ENCODE measurements around the gene GJB2.
A peak's percentile ranks its signal among the peaks of the same experiment; 100 is the strongest.

The GJB2 gene

DNA sequence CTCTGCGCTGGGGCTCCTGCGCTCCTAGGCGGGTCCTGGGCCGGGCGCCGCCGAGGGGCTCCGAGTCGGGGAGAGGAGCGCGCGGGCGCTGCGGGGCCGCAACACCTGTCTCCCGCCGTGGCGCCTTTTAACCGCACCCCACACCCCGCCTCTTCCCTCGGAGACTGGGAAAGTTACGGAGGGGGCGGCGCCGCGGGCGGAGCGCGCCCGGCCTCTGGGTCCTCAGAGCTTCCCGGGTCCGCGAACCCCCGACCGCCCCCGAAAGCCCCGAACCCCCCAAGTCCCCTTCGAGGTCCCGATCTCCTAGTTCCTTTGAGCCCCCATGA is at the start of gene GJB2:
GJB2 (minus strand) TSS at position 103 of the 326 bp plus-strand sequence. CDS start 3,357 bp downstream, outside the sequence.
- peaks cover 24 to 28% of the 10 kb centered on the region in 2 donors for H3K4me1 ChIP-seq (ENCODE audit: control insufficient read depth in 1 of 2, insufficient read depth in 2 of 2, low read length in 2 of 2)
- peaks cover 0 to 14% of the 10 kb centered on the region in 2 donors for H3K36me3 ChIP-seq (ENCODE audit: control insufficient read depth in 1 of 2, insufficient read depth in 2 of 2, low read length in 2 of 2)
- no peaks in the 10 kb centered on the region for H3K9me3 ChIP-seq (ENCODE audit: control insufficient read depth in 1 of 2, low read length in 2 of 2)
- peaks cover 34 to 37% of the 10 kb centered on the region in 2 donors for H3K27me3 ChIP-seq (ENCODE audit: control insufficient read depth in 1 of 2, insufficient read depth in 2 of 2, low read length in 2 of 2)
- H3K4me3 ChIP-seq (ENCODE audit: low read depth in 1 of 2, low read length in 2 of 2), result peak within 1 kb of the TSS; percentile 69 to 80
- H3K9ac ChIP-seq (ENCODE audit: low read depth in 1 of 2, low read length in 2 of 2), result peak within 1 kb of the TSS; percentile 37 to 61
- peak within 1 kb of the TSS; percentile 8 for H3K27ac ChIP-seq (ENCODE audit: low read depth, low read length)

DNA sequence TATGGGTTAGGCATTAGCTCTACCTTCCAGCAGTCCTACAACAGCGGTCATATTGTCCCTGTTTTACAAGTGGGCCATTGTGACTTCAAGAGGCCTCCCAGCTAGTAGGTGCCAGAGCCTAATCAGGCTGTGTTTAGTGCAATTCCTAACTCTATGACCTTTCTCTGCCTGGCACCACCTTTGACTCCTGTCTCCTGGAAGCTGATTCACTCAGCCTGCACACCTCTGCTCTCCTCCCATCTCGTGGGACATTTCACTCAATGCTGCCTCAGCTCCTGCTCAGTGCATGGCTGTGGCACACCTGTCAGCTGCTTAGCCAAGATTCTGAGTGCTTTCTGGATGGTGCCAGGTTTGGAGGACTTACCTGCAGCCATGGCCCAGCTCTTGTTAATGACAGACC is 48.9 kb upstream of the GJB2 start:
- H3K27me3 ChIP-seq (ENCODE audit: control insufficient read depth in 1 of 2, insufficient read depth in 2 of 2, low read length in 2 of 2), result peaks cover 0 to 6% of the 10 kb centered on the region in 2 donors
- H3K27ac ChIP-seq (ENCODE audit: low read depth, low read length), result no peak overlapping the region
- H3K36me3 ChIP-seq (ENCODE audit: control insufficient read depth in 1 of 2, insufficient read depth in 2 of 2, low read length in 2 of 2), result no peaks in the 10 kb centered on the region
- H3K4me3 ChIP-seq (ENCODE audit: low read depth in 1 of 2, low read length in 2 of 2), result no peak overlapping the region
- no peak overlapping the region for H3K9ac ChIP-seq (ENCODE audit: low read depth in 1 of 2, low read length in 2 of 2)
- no peaks in the 10 kb centered on the region for H3K9me3 ChIP-seq (ENCODE audit: control insufficient read depth in 1 of 2, low read length in 2 of 2)
- peaks cover 18 to 28% of the 10 kb centered on the region in 2 donors for H3K4me1 ChIP-seq (ENCODE audit: control insufficient read depth in 1 of 2, insufficient read depth in 2 of 2, low read length in 2 of 2)

DNA sequence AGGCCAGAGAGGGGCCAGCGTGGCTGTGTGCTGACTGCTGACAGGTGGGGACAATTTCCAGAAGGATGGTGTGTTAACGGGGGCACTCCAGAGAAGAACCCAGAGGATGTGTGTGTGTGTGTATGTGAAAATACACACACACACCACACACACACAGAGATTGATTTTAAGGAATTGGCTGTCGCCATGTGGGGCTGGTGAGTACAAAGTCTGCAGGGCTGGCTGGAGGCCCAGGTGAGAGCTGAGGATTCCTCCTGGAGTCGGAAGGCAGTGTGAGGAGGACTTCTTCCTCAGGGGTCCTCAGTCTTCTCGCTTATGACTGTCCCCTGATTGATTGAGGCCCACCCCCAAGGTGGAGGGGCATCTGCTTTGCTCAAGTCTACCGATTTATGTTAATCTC is 47.0 kb upstream of the GJB2 start:
- H3K36me3 ChIP-seq (ENCODE audit: control insufficient read depth in 1 of 2, insufficient read depth in 2 of 2, low read length in 2 of 2), result no peaks in the 10 kb centered on the region
- peaks cover 0 to 6% of the 10 kb centered on the region in 2 donors for H3K27me3 ChIP-seq (ENCODE audit: control insufficient read depth in 1 of 2, insufficient read depth in 2 of 2, low read length in 2 of 2)
- H3K4me1 ChIP-seq (ENCODE audit: control insufficient read depth in 1 of 2, insufficient read depth in 2 of 2, low read length in 2 of 2), result peaks cover 18 to 28% of the 10 kb centered on the region in 2 donors
- no peak overlapping the region for H3K27ac ChIP-seq (ENCODE audit: low read depth, low read length)
- H3K9me3 ChIP-seq (ENCODE audit: control insufficient read depth in 1 of 2, low read length in 2 of 2), result no peaks in the 10 kb centered on the region
- no peak overlapping the region for H3K9ac ChIP-seq (ENCODE audit: low read depth in 1 of 2, low read length in 2 of 2)
- H3K4me3 ChIP-seq (ENCODE audit: low read depth in 1 of 2, low read length in 2 of 2), result no peak overlapping the region

DNA sequence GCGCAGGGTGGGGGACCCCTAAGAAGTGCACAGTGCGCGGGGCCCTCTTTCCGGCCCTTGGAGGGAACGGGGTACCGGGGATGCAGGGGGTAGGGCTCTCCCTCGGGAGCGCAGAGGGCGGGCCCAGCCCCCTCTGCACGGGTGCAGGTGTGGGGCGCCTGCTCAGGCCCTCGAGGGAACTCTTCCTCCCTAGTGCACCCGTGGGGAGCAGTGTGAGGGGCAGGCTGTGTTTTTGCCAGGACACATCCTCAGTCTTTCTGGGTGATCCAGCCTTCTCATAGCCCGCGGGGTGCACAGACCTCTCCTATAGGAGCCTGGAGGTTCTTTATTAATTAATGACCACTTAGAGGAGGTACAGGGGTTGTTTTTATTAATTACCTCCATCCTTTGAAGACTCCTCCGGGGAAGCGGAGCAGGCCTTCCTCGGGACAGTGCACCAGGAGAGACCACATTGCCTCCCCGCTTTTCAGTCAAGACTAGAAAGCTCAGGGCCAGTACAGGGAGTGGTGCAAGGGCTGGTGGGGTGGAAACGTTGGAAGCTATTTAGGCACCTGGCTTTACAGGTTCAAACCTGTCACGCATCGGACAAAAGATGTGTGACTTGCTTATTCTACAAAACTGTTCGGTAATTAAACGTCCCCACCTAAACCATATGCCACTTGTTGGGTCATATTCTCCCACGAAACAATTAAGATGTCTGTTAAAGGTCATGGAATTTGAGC is 40.0 kb upstream of the GJB2 start:
- H3K9ac ChIP-seq (ENCODE audit: low read depth in 1 of 2, low read length in 2 of 2), result no peak overlapping the region
- no peak overlapping the region for H3K4me3 ChIP-seq (ENCODE audit: low read depth in 1 of 2, low read length in 2 of 2)
- H3K36me3 ChIP-seq (ENCODE audit: control insufficient read depth in 1 of 2, insufficient read depth in 2 of 2, low read length in 2 of 2), result no peaks in the 10 kb centered on the region
- no peak overlapping the region for H3K27ac ChIP-seq (ENCODE audit: low read depth, low read length)
- peaks cover 19 to 39% of the 10 kb centered on the region in 2 donors for H3K27me3 ChIP-seq (ENCODE audit: control insufficient read depth in 1 of 2, insufficient read depth in 2 of 2, low read length in 2 of 2)
- no peaks in the 10 kb centered on the region for H3K9me3 ChIP-seq (ENCODE audit: control insufficient read depth in 1 of 2, low read length in 2 of 2)
- peaks cover 4 to 8% of the 10 kb centered on the region in 2 donors for H3K4me1 ChIP-seq (ENCODE audit: control insufficient read depth in 1 of 2, insufficient read depth in 2 of 2, low read length in 2 of 2)

DNA sequence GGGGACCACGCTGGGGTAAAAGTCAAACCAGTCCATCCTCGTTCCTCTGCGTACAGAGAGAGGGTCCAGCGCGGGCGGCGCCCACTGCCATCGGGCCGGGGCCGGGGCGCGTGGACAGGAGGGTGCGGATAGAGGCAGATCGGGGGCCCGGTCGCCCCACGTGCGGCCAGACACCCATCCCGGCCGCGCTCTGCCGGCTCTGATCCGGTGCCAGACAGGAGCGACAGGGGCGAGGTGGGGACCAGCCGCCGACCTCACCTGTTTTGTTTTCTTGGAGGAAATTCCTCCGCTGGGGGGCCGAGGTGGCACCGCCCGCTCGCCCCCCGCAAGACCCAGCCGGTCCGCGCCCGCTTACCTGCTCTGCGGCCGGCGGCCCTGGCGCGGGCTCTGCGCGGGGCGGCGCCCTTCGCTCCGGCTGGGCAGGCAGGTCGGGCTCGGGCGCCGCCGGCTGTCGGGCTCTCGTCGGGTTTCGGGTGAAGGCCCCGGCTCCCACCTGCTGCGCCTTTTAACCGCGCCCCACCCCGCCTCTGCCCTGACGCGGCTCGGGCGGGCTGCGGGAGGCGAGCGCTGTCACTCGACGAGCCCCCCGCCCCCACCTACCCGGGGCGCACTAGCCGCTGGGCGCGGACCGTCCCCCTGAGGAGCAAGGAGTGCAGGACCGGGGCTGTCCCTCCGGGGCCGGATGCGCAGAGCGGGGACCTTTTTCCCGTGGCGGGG is 39.3 kb upstream of the GJB2 start, which contains the start of gene GJB6:
GJB6 (minus strand) TSS at position 481 of the 717 bp plus-strand sequence. CDS start 8,839 bp downstream, outside the sequence.
- H3K27me3 ChIP-seq (ENCODE audit: control insufficient read depth in 1 of 2, insufficient read depth in 2 of 2, low read length in 2 of 2), result peaks cover 19 to 36% of the 10 kb centered on the region in 2 donors
- no peak within 1 kb of the TSS for H3K9ac ChIP-seq (ENCODE audit: low read depth in 1 of 2, low read length in 2 of 2)
- no peaks in the 10 kb centered on the region for H3K9me3 ChIP-seq (ENCODE audit: control insufficient read depth in 1 of 2, low read length in 2 of 2)
- H3K36me3 ChIP-seq (ENCODE audit: control insufficient read depth in 1 of 2, insufficient read depth in 2 of 2, low read length in 2 of 2), result no peaks in the 10 kb centered on the region
- H3K4me3 ChIP-seq (ENCODE audit: low read depth in 1 of 2, low read length in 2 of 2), result peak within 1 kb of the TSS; percentile 50 to 51
- H3K4me1 ChIP-seq (ENCODE audit: control insufficient read depth in 1 of 2, insufficient read depth in 2 of 2, low read length in 2 of 2), result peaks cover 4 to 8% of the 10 kb centered on the region in 2 donors
- H3K27ac ChIP-seq (ENCODE audit: low read depth, low read length), result no peak within 1 kb of the TSS

DNA sequence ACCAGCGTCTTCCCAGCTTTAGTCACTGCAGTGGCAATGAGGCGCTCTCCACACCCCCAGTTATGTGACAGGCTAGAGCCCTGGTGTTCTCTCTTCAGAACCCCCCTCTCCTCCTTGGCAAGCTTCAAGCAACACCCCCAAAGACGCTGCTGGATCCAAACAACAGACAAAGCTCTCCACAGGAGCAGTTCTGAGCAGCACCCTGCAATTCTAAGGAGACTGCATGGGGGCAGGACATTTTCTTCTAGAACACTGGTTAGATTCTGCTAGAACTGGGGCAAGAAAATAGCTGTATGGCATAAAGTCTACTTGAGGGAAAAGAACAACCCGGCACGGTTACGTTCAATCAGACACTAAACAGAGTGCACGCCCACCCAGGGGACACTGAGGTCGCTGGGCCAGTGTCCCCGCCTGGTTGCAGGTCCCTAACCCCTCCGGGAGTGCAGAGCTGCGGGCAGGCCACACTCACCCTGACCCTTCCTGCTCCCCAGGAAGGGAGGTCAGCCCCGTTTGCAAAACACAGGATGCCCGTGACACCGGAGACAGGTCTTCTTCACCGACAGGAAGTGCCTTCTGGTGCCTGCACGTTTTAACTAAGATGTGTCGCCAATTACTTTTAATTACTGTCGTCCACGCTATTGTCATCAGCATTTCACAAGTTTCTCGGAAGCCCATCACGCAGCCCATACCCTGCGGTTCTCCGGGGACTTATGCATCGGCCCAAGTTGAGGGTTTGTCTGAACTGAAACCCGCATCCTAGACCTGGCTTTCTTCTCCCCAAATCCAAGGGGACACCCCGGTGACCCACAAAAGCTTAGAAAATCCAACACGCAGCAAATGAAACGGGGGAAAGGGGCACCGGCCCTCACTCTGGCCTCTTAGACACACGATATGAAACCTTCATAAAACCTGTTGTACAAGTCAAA is 38.4 kb upstream of the GJB2 start:
- Histone ChIP-seq H3K27ac (ENCODE audit: low read depth, low read length) (no peak overlapping the region), H3K4me3 (ENCODE audit: low read depth in 1 of 2, low read length in 2 of 2) (peak overlapping the region; percentile 50 to 51), H3K27me3 (ENCODE audit: control insufficient read depth in 1 of 2, insufficient read depth in 2 of 2, low read length in 2 of 2) (peaks cover 19 to 36% of the 10 kb centered on the region in 2 donors), H3K9ac (ENCODE audit: low read depth in 1 of 2, low read length in 2 of 2) (no peak overlapping the region), H3K4me1 (ENCODE audit: control insufficient read depth in 1 of 2, insufficient read depth in 2 of 2, low read length in 2 of 2) (peaks cover 4 to 8% of the 10 kb centered on the region in 2 donors), H3K9me3 (ENCODE audit: control insufficient read depth in 1 of 2, low read length in 2 of 2) (no peaks in the 10 kb centered on the region), H3K36me3 (ENCODE audit: control insufficient read depth in 1 of 2, insufficient read depth in 2 of 2, low read length in 2 of 2) (no peaks in the 10 kb centered on the region)

DNA sequence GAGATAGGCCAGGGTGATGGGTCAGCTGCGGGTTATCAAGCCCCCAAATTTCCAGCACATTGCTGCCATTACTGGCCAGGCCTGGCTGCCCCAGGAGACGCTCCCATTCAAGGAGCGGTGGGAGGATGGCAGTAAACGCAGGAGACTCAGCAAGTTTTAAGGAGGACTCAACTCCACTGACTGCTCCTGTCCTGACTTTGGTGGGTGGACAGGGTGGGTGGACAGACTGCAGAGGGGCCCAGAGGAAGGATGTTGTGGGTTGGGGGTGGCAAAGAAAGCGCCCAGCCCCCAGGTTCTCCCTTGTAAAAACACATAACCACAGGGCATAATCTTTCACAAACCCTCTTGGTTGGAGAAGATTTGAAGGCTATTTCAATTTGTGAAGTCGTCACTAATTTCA is 35.0 kb upstream of the GJB2 start:
- Histone ChIP-seq H3K4me3 (ENCODE audit: low read depth in 1 of 2, low read length in 2 of 2) (no peak overlapping the region), H3K9ac (ENCODE audit: low read depth in 1 of 2, low read length in 2 of 2) (no peak overlapping the region), H3K36me3 (ENCODE audit: control insufficient read depth in 1 of 2, insufficient read depth in 2 of 2, low read length in 2 of 2) (no peaks in the 10 kb centered on the region), H3K27ac (ENCODE audit: low read depth, low read length) (no peak overlapping the region), H3K9me3 (ENCODE audit: control insufficient read depth in 1 of 2, low read length in 2 of 2) (no peaks in the 10 kb centered on the region), H3K4me1 (ENCODE audit: control insufficient read depth in 1 of 2, insufficient read depth in 2 of 2, low read length in 2 of 2) (peaks cover 4 to 8% of the 10 kb centered on the region in 2 donors), H3K27me3 (ENCODE audit: control insufficient read depth in 1 of 2, insufficient read depth in 2 of 2, low read length in 2 of 2) (peaks cover 20 to 24% of the 10 kb centered on the region in 2 donors)

DNA sequence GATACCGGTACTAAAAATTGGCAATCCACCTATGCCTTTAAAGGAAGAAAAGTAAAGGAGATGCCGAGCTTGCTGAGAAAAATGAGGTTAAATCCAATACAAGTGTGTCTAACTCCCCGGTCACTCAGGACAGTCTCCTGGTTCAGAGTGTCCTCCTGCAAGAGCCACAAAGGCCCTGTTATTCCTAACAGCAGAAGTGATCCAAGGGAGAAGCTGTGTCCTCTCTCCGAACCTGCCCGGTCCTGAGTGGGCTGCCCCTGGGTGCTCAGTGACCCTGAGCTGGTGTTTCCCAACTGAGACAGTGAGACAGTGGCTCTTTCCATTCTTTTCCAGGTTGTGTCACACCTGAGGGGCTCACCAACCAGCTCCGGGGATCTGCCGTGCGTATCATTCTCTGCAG is 34.5 kb upstream of the GJB2 start:
- Histone ChIP-seq H3K36me3 (ENCODE audit: control insufficient read depth in 1 of 2, insufficient read depth in 2 of 2, low read length in 2 of 2) (no peaks in the 10 kb centered on the region), H3K27me3 (ENCODE audit: control insufficient read depth in 1 of 2, insufficient read depth in 2 of 2, low read length in 2 of 2) (peaks cover 17 to 20% of the 10 kb centered on the region in 2 donors), H3K4me1 (ENCODE audit: control insufficient read depth in 1 of 2, insufficient read depth in 2 of 2, low read length in 2 of 2) (peaks cover 4 to 8% of the 10 kb centered on the region in 2 donors), H3K9me3 (ENCODE audit: control insufficient read depth in 1 of 2, low read length in 2 of 2) (no peaks in the 10 kb centered on the region), H3K27ac (ENCODE audit: low read depth, low read length) (no peak overlapping the region), H3K4me3 (ENCODE audit: low read depth in 1 of 2, low read length in 2 of 2) (no peak overlapping the region), H3K9ac (ENCODE audit: low read depth in 1 of 2, low read length in 2 of 2) (no peak overlapping the region)

DNA sequence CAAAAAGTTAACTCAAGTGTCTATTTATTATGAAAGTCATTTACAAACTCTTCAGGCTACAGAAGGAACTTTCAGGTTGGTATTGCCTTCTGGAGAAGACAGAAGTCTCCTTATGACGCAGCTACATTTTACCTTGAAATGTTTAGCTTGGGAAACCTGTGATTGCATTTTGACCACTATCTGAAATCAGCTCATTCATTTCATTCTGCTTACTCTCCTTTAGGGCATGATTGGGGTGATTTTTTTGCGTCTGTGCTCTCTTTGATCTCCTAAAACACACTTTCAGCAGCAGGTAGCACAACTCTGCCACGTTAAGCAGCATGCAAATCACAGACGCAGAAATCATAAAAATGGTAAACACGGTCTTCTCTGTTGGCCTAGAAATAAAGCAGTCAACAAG is 29.8 kb upstream of the GJB2 start:
- Histone ChIP-seq H3K4me1 (ENCODE audit: control insufficient read depth in 1 of 2, insufficient read depth in 2 of 2, low read length in 2 of 2) (no peaks in the 10 kb centered on the region), H3K27ac (ENCODE audit: low read depth, low read length) (no peak overlapping the region), H3K27me3 (ENCODE audit: control insufficient read depth in 1 of 2, insufficient read depth in 2 of 2, low read length in 2 of 2) (peaks cover 0 to 4% of the 10 kb centered on the region in 2 donors), H3K36me3 (ENCODE audit: control insufficient read depth in 1 of 2, insufficient read depth in 2 of 2, low read length in 2 of 2) (no peaks in the 10 kb centered on the region), H3K9me3 (ENCODE audit: control insufficient read depth in 1 of 2, low read length in 2 of 2) (no peaks in the 10 kb centered on the region), H3K4me3 (ENCODE audit: low read depth in 1 of 2, low read length in 2 of 2) (no peak overlapping the region), H3K9ac (ENCODE audit: low read depth in 1 of 2, low read length in 2 of 2) (no peak overlapping the region)

Data from duodenal mucosa (tissue), 2 donors.